Skin of body (tissue), 2 donors: ENCODE data around the gene LRRC4B. TPM values are rescaled to one million over a fixed set of nuclear protein-coding genes. Genes with fewer than 3 reads are reported as not detected.

Experiments used
- DNase-seq: peaks from one replicate; lab custom pipeline; 2025; lab: John Stamatoyannopoulos, UW
- total RNA-seq: library from RNA; depleted of rRNA; stranded (reverse); fragments of >200 nt; gene quantifications from one replicate; pipeline ENCODE4 v1.2.3, GENCODE V29; 2014

LRRC4B gene
- total RNA-seq, 1 donor from 2014 or later = 5.1 TPM

- DNase-seq = no peak
Observed at GRCh38 chr19:50570997-50571396, 2.8 kb upstream of the LRRC4B start.

DNA sequence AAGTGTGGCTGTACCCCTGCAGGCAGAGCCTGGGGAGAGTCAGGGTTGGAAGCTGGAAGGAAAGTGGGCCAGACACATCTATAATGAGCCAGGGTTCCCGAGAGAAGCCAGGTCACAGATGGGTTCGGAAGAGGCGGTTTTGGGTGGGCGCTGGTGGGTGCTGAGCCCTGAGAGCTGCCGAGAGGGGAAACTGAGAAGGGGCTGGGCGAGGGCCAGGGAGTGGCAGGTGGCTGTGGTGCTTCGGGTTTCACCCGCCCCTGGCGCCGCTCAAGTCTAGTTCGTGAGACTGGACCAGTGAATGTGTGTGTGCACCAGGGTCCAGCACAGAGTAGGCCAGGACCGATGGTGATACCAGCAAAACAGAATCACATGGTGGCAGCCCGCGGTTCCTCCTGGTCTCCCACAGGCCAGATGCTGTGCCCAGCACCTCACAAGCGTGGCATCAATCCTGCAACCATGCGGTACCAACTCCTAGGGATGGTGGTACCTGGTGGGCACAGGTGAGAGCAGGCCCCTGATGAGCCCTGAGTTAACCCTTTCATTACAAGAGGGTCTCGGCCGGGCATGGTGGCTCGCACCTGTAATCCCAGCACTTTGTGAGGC, 1.8 kb upstream of the LRRC4B start:
- DNase-seq = no peak

GRCh38 chr19:50568728-50569698, 778 bp upstream of the LRRC4B start:
- DNase-seq = no peak

GRCh38 chr19:50567052-50567841, 988 bp downstream of the LRRC4B start:
- no peak for DNase-seq

- no peak for DNase-seq
Observed at GRCh38 chr19:50565984-50566903, 2.0 kb downstream of the LRRC4B start.

DNA sequence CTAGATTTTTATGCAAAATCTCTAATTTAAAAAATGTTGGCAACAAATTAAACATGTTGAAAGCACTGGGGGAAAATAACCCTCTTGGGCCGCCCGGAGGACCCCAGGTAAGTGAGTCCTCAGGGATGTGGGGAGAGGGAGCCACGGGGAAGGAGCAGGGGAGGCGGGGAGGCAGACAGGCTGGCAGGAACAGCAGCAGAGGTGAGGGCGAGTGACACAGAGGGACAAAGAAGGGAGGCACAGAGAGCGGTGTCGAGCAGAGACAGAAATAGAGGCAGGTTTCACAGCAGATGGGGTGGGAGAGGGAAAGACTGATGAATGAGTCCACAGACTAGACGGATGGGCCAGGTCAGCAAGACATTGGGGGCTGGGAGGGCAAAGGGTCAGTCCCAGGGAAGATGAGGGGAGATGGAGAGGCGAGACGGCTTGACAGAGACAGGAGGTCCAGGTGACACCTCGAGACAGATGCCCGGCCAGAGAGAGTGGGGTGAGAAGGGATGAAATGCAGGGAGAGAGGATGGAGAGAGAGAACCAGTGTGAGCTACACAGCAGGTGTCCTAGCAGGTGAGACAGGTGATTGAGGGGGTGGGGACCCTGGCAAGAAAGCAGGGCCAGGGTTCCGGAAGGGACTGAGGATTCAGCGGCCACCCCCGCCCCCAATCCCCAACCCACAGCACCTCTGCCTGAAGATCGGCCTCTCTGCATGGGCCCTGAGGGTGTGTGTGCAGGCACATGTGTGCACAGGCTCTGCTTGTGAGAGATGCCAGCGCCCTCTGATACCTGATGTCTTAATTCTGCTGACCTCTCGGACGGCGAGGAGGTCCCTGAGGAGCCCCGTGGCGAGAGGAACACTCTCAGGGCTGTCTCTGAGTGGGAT, 3.8 kb downstream of the LRRC4B start:
- no peak for DNase-seq

- no peak for DNase-seq
Observed at GRCh38 chr19:50563597-50563996, 4.6 kb downstream of the LRRC4B start.

- no peak for DNase-seq
Observed at GRCh38 chr19:50562996-50563395, 5.2 kb downstream of the LRRC4B start.

- no peak for DNase-seq
Observed at GRCh38 chr19:50562329-50562728, 5.9 kb downstream of the LRRC4B start.

GRCh38 chr19:50559636-50560035, 8.6 kb downstream of the LRRC4B start:
- DNase-seq = no peak

DNA sequence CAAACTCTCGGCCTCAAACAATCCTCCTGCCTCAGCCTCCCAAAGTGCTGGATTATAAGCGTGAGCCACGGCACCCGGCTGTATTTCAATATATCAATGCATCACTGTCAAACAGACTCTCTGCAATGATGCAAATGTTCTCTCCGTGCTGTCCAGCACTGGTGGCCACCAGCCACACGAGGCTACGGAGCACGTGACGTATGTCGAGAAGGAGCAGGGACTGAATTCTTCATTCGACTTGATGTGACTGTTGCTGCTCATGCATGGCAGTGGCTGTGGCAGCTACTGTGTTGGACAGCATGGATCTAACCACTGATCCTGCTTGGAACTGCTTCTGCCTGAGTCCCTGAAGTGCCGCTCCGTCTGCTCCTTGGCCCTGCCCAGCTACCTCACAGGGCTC, 9.8 kb downstream of the LRRC4B start:
- no peak for DNase-seq

DNA sequence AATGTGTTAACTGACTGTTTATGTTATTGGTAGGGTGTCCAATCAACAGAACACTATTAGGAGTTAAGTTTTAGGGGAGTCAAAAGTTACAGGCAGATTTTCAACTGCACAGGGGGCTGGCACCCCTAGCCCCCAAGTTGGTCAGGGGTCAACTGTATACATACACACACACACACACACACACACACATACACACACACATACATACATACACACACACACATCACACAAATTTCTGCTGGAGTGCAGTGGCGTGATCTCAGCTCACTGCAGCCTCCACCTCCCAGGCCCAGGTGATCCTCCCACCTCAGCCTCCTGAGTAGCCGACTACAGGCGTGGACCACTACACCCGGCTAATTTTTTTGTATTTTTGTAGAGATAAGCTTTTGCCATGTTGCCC, 10.2 kb downstream of the LRRC4B start:
- no peak for DNase-seq

GRCh38 chr19:50557009-50557613, 11.1 kb downstream of the LRRC4B start:
- no peak for DNase-seq

GRCh38 chr19:50556282-50557008, 11.8 kb downstream of the LRRC4B start:
- peak; percentile 23 for DNase-seq

DNA sequence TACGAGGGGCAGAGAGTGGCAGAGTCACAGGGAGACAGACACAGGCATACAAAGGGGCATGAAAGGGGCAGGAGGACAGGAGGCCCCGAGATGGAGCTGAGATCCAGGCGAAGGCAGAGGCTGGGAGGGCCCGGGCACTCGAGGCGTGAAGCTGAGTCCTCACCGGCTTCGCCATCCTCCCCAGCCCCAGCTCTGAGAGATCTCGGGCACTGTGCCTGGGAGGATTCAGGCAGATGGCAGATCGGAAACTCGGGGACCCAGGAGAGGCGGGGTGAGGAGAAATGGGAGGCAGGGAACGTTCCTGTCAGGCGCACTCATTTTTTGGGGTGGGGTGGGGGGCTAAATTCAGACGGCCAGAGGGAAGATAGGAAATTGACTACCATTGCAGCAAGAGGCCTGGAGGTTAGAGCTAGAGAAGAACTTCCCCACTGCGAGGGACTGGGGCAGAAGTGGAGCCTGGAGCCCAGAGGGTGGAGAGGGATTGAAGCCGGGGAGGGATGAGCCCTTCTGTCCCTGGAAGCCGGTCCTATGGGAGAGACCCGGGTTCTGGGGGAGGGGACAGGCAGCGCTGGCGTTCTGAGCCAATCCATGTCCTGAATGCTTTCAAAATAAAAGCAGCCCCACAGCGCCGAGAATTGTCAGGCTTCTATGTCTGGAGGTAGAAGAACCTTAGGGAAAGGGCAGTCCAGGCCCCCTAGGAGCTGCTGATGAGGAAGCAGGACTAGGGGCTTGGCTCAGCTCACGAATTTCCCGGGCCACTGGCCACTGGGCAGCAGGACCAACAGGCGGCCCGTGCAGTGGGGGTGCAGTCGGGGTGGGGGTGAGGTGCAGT, 12.6 kb downstream of the LRRC4B start:
- DNase-seq = peak; percentile 16

DNA sequence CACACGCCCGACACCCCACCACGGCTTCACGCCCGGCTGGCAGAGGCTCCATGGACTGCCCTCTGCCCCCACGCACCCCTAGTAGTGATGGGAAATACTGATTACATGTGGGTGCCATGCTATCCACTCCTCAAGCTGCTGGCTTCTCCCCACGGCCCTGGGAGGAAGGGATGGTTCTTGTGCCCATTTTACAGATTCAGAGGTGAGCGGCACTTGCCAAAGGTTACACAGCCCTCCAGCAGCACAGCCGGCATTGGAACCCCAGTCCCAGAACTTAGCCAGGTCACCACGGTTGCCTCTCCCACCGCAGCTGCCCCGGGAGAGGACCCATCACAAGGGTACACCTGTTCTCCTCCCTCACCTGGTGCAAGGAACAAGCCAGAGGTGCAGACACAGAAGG, 13.2 kb downstream of the LRRC4B start:
- no peak for DNase-seq

DNA sequence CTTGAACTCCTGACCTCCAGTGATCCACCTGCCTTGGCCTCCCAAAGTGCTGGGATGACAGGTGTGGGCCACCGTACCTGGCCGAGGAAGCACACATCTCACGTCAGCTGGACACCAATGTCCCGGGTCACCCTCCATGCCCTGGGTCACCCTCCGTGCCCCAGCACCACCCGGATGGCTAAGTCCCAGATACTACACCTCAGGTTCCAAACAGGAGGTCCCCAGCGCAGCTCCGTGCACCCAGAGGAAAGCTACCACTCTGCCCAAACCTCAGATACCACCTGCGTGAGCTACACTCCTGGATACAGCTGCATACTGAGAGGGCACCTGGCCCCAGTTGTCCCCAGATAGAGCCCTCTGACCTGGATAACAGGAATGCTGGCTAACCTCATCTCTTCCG, 14.0 kb downstream of the LRRC4B start:
- DNase-seq = no peak
